GM21786 (cell line): ENCODE measurements around the gene STXBP6.

Source experiments
- ATAC-seq: cut with Tn5 transposase; IDR thresholded peaks from one replicate; pipeline ENCODE4 v1.9.1; 2021; ENCODE audit not compliant: unreplicated experiment

Gene STXBP6

GRCh38 chr14:24892497-24893051 lies 157.4 kb downstream of the STXBP6 start:
- ATAC-seq: no peak

GRCh38 chr14:24891987-24892496 lies 157.9 kb downstream of the STXBP6 start:
- no peak for ATAC-seq

GRCh38 chr14:24890716-24891115 lies 159.2 kb downstream of the STXBP6 start:
- no peak for ATAC-seq

- no peak for ATAC-seq
Observed at GRCh38 chr14:24889843-24890242, 160.1 kb downstream of the STXBP6 start.

- ATAC-seq: no peak
Observed at GRCh38 chr14:24888532-24888931, 161.4 kb downstream of the STXBP6 start.

GRCh38 chr14:24887623-24888304 lies 162.2 kb downstream of the STXBP6 start:
- ATAC-seq: no peak

- no peak for ATAC-seq
Observed at GRCh38 chr14:24885410-24885913, 164.5 kb downstream of the STXBP6 start.

- ATAC-seq: no peak
Observed at GRCh38 chr14:24883576-24883975, 166.4 kb downstream of the STXBP6 start.

GRCh38 chr14:24881116-24881893 lies 168.6 kb downstream of the STXBP6 start:
- no peak for ATAC-seq

- no peak for ATAC-seq
Observed at GRCh38 chr14:24880689-24881088, 169.3 kb downstream of the STXBP6 start.

- no peak for ATAC-seq
Observed at GRCh38 chr14:24879661-24880386, 170.1 kb downstream of the STXBP6 start.

- no peak for ATAC-seq
Observed at GRCh38 chr14:24876996-24877395, 173.0 kb downstream of the STXBP6 start.

- ATAC-seq: no peak
Observed at GRCh38 chr14:24875991-24876878, 173.7 kb downstream of the STXBP6 start.

- ATAC-seq: no peak
Observed at GRCh38 chr14:24875203-24875838, 174.6 kb downstream of the STXBP6 start.

- no peak for ATAC-seq
Observed at GRCh38 chr14:24874514-24875202, 175.3 kb downstream of the STXBP6 start.

- ATAC-seq: no peak
Observed at GRCh38 chr14:24873551-24873950, 176.4 kb downstream of the STXBP6 start.

GRCh38 chr14:24870949-24871701 lies 178.8 kb downstream of the STXBP6 start:
- no peak for ATAC-seq

- ATAC-seq: no peak
Observed at GRCh38 chr14:24868389-24868788, 181.6 kb downstream of the STXBP6 start.
